Endothelial cell of umbilical vein (primary cell): ENCODE measurements around the gene SCLY. TPM values are rescaled to one million over a fixed set of nuclear protein-coding genes. Genes with fewer than 3 reads are reported as not detected.

Experiments used
- BruUV-seq: library from RNA; stranded (reverse); fragments of 400-500 nt; replicated peaks from 2 replicates; lab custom pipeline; 2021; lab: Mats Ljungman, UMichigan
- CTCF ChIA-PET: fragments of 300-600, 350-600 bp; sonication (Branson Sonifier 250); formaldehyde crosslinking; loops from one replicate; lab custom pipeline; 2021; ENCODE audit warnings: antibody characterized with exemption, inconsistent platforms; lab: Charles Lee
- POLR2A ChIA-PET: fragments of 300-600, 350-600 bp; sonication (Branson Sonifier 250); formaldehyde crosslinking; loops from one replicate; lab custom pipeline; 2021; ENCODE audit warnings: antibody characterized with exemption, inconsistent platforms; lab: Charles Lee
- DNase-seq: peaks from one replicate; pipeline ENCODE4 v3.0.0-alpha.2; 2011; ENCODE audit warnings: low read depth, low spot score
- FAIRE-seq: peaks from 2 replicates; lab custom pipeline; 2011; peaks lifted over from hg19 to GRCh38; lab: Jason Lieb, UNC
- H2AFZ ChIP-seq: 2 replicates; pipeline ENCODE4 v1.6.0; 2012; ENCODE audit warnings: low read depth, low read length, control low read depth, inconsistent platforms
- H3K27ac ChIP-seq: 2 replicates; pipeline ENCODE4 v1.5.1; 2011; ENCODE audit warnings: low read depth, mild to moderate bottlenecking, control low read depth, low read length, moderate library complexity; ENCODE audit not compliant: insufficient read depth
- H3K27me3 ChIP-seq, 2 experiments: 2 replicates each; pipeline versions ENCODE4 v1.6.0 to v1.6.1; 2011; ENCODE audit warnings: low read length in 2 of 2, mixed read lengths in 1 of 2; ENCODE audit not compliant: control insufficient read depth in 2 of 2, insufficient read depth in 2 of 2
- H3K36me3 ChIP-seq, 2 experiments: 2 replicates in 1 of 2; 3 replicates in 1 of 2; pipeline ENCODE4 v1.5.1; 2011; ENCODE audit warnings: low read length in 2 of 2, mild to moderate bottlenecking in 1 of 2, moderate library complexity in 1 of 2; ENCODE audit not compliant: control insufficient read depth in 2 of 2, insufficient read depth in 2 of 2; ENCODE audit errors: extremely low read depth in 1 of 2
- H3K4me1 ChIP-seq: 3 replicates; pipeline ENCODE4 v1.5.1; 2011; ENCODE audit warnings: mild to moderate bottlenecking, low read length; ENCODE audit not compliant: control insufficient read depth, insufficient read depth; ENCODE audit errors: extremely low read depth
- H3K4me2 ChIP-seq: 2 replicates; pipeline ENCODE4 v1.6.1; 2011; ENCODE audit warnings: low read length, control low read depth, mixed read lengths; ENCODE audit not compliant: insufficient read depth
- H3K4me3 ChIP-seq, 3 experiments: fragments of 200-600 bp in 1 of 3; sonication (generic), shearing (Covaris generic) in 1 of 3; replicated peaks in 1 of 3; 2 replicates each; pipeline ENCODE4 v1.5.1; 2011 to 2016; ENCODE audit warnings: control low read depth in 3 of 3, low read length in 3 of 3, mild to moderate bottlenecking in 2 of 3, inconsistent platforms in 1 of 3, low read depth in 1 of 3, moderate library complexity in 1 of 3; ENCODE audit not compliant: insufficient read depth in 1 of 3
- H3K79me2 ChIP-seq: 2 replicates; pipeline ENCODE4 v1.6.0; 2012; ENCODE audit warnings: low read length, inconsistent platforms; ENCODE audit not compliant: control insufficient read depth, insufficient read depth
- H3K9ac ChIP-seq: replicated peaks from 2 replicates; pipeline ENCODE3; 2011; ENCODE audit warnings: low read length, control low read depth; ENCODE audit not compliant: insufficient read depth; ENCODE audit errors: extremely low read depth
- H3K9me1 ChIP-seq: replicated peaks from 3 replicates; pipeline ENCODE4 v1.6.0; 2011; ENCODE audit warnings: mild to moderate bottlenecking, low read length; ENCODE audit not compliant: control insufficient read depth, insufficient read depth; ENCODE audit errors: extremely low read depth
- H3K9me3 ChIP-seq: replicated peaks from 2 replicates; pipeline ENCODE4 v1.5.1; 2012; ENCODE audit warnings: low read length, inconsistent platforms; ENCODE audit not compliant: control insufficient read depth, insufficient read depth
- H4K20me1 ChIP-seq: replicated peaks from 2 replicates; pipeline ENCODE3; 2011; ENCODE audit warnings: mild to moderate bottlenecking, low read length; ENCODE audit not compliant: control insufficient read depth, insufficient read depth; ENCODE audit errors: extremely low read depth
- EZH2 ChIP-seq: IDR thresholded peaks from 2 replicates; pipeline ENCODE4 v1.6.1; 2012; ENCODE audit warnings: borderline replicate concordance, low read depth, mild to moderate bottlenecking, moderate library complexity, low read length, inconsistent platforms; ENCODE audit not compliant: severe bottlenecking
- FOS ChIP-seq: IDR thresholded peaks from 2 replicates; pipeline ENCODE4 v1.6.1; 2011; ENCODE audit warnings: mild to moderate bottlenecking, low read length, moderate library complexity, borderline replicate concordance; ENCODE audit not compliant: insufficient read depth
- GATA2 ChIP-seq: IDR thresholded peaks from 2 replicates; pipeline ENCODE4 v1.7.0; 2011; ENCODE audit warnings: low read depth, mild to moderate bottlenecking, moderate library complexity, mixed read lengths, low read length; ENCODE audit not compliant: insufficient read length, insufficient read depth
- JUN ChIP-seq: IDR thresholded peaks from 2 replicates; pipeline ENCODE4 v1.6.1; 2011; ENCODE audit warnings: borderline replicate concordance, low read depth; ENCODE audit not compliant: insufficient read length, insufficient read depth
- MAX ChIP-seq: IDR thresholded peaks from 2 replicates; pipeline ENCODE4 v1.6.1; 2011; ENCODE audit not compliant: insufficient read depth, insufficient read length
- MYC ChIP-seq: IDR thresholded peaks from one replicate; pipeline ENCODE4 v1.6.1; 2011; ENCODE audit warnings: mild to moderate bottlenecking, low read depth, low read length
- POLR2A ChIP-seq: IDR thresholded peaks from 2 replicates; pipeline ENCODE4 v1.6.1; 2012; ENCODE audit warnings: low read depth, mild to moderate bottlenecking, control low read depth, low read length
- POLR2AphosphoS5 ChIP-seq: IDR thresholded peaks from 2 replicates; pipeline ENCODE4 v1.6.1; 2012; ENCODE audit warnings: low read depth, mild to moderate bottlenecking, control low read depth, low read length, moderate library complexity; ENCODE audit not compliant: insufficient read depth
- dilution Hi-C: fragments of 300-500 bp; cut with MboI; formaldehyde crosslinking; loops from one replicate; pipeline ENCODE4 v1.15.0; 2019; ENCODE audit warnings: low sequenced_read_pairs; ENCODE audit not compliant: extremely low pct_ligation_motif_present
- intact Hi-C: fragments of 100-400 bp; cut with micrococcal nuclease; formaldehyde crosslinking; loops from one replicate; pipeline ENCODE4 v1.10.0; 2022
- polyA plus RNA-seq, 4 experiments: library from polyadenylated mRNA; depleted of rRNA in 3 of 4; stranded (reverse) in 3 of 4; unstranded in 1 of 4; fragments of >200 nt; gene quantifications; 2 replicates each; pipeline versions ENCODE4 v1.2.1 to v1.2.3, GENCODE V29; 2011 to 2012; ENCODE audit warnings: missing spikeins in 1 of 4
- total RNA-seq: library from RNA; stranded (reverse); gene quantifications from 2 replicates; pipeline ENCODE4 v1.2.3, GENCODE V29; 2021
- TF ChIP-seq, protein P1 (sequence below), 2 donors: IDR thresholded peaks; 1 replicate in 1 of 2; 2 replicates in 1 of 2; pipeline ENCODE4 v1.5.1; 2011; ENCODE audit warnings: low read length in 2 of 2, mild to moderate bottlenecking in 2 of 2, moderate library complexity in 2 of 2, control low read depth in 1 of 2, inconsistent platforms in 1 of 2, low read depth in 1 of 2; ENCODE audit not compliant: insufficient read depth in 1 of 2; ENCODE audit errors: extremely low read depth in 1 of 2

SCLY gene
- total and polyA plus RNA-seq, 2 donors (not counting 3 experiments of a cell fraction or from before 2014, with no cell fraction given): 22.6 to 32.7 TPM

GRCh38 chr2:238043851-238044250 is 16.9 kb upstream of the SCLY start:
- ChIA-PET POLR2A (no interaction called here), CTCF (no interaction called here)
- BruUV-seq: no TSS peak
- no peaks in the 10 kb centered on the region for H3K79me2 ChIP-seq
- H2AFZ ChIP-seq: no peak overlapping the region
- H3K36me3 ChIP-seq: peaks cover 0 to 11% of the 10 kb centered on the region in 2 experiments
- no peak overlapping the region for H3K4me2 ChIP-seq
- DNase-seq (no peak), FAIRE-seq (no peak)
- no peak overlapping the region for H3K9ac ChIP-seq
- no peak overlapping the region for H3K27ac ChIP-seq
- no peaks in the 10 kb centered on the region for H4K20me1 ChIP-seq
- no peaks in the 10 kb centered on the region for H3K9me1 ChIP-seq
- intact Hi-C loops (no loop called here), dilution Hi-C loops (no loop called here)
- TF ChIP-seq GATA2 (no peak), MAX (no peak), JUN (no peak), POLR2A (no peak), EZH2 (no peak), POLR2AphosphoS5 (no peak), MYC (no peak), FOS (no peak)
- TF ChIP-seq, protein P1, sequence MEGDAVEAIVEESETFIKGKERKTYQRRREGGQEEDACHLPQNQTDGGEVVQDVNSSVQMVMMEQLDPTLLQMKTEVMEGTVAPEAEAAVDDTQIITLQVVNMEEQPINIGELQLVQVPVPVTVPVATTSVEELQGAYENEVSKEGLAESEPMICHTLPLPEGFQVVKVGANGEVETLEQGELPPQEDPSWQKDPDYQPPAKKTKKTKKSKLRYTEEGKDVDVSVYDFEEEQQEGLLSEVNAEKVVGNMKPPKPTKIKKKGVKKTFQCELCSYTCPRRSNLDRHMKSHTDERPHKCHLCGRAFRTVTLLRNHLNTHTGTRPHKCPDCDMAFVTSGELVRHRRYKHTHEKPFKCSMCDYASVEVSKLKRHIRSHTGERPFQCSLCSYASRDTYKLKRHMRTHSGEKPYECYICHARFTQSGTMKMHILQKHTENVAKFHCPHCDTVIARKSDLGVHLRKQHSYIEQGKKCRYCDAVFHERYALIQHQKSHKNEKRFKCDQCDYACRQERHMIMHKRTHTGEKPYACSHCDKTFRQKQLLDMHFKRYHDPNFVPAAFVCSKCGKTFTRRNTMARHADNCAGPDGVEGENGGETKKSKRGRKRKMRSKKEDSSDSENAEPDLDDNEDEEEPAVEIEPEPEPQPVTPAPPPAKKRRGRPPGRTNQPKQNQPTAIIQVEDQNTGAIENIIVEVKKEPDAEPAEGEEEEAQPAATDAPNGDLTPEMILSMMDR (IDR thresholded peaks at IDR 0.05; ENCODE audit: extremely low read depth in 1 of 2, insufficient read depth in 1 of 2, low read depth in 1 of 2, low read length in 2 of 2): no peak
- H3K4me3 ChIP-seq: no peak overlapping the region
- no peaks in the 10 kb centered on the region for H3K4me1 ChIP-seq
- H3K27me3 ChIP-seq: no peaks in the 10 kb centered on the region
- no peaks in the 10 kb centered on the region for H3K9me3 ChIP-seq
